Skeletal muscle satellite cell (primary cell): Measurements from ENCODE around the gene SMIM23.

ENCODE experiments used
- H3K27me3 ChIP-seq: 2 replicates; pipeline ENCODE4 v1.7.0; 2013; ENCODE audit warnings: low read length; ENCODE audit not compliant: control insufficient read depth, insufficient read depth
- H3K36me3 ChIP-seq: 2 replicates; pipeline ENCODE4 v1.7.0; 2013; ENCODE audit warnings: mild to moderate bottlenecking, control low read depth, low read length; ENCODE audit not compliant: insufficient read depth
- H3K4me1 ChIP-seq: 2 replicates; pipeline ENCODE4 v1.7.0; 2013; ENCODE audit warnings: low read length; ENCODE audit not compliant: control insufficient read depth, insufficient read depth
- H3K4me2 ChIP-seq: 2 replicates; pipeline ENCODE4 v1.7.0; 2013; ENCODE audit warnings: mild to moderate bottlenecking, low read length
- H3K4me3 ChIP-seq: 2 replicates; pipeline ENCODE4 v1.7.0; 2013; ENCODE audit warnings: low read length
- H3K9ac ChIP-seq: 2 replicates; pipeline ENCODE4 v1.7.0; 2013; ENCODE audit warnings: mild to moderate bottlenecking, low read depth, low read length, moderate library complexity
- H3K9me3 ChIP-seq: replicated peaks from 2 replicates; pipeline ENCODE4 v1.7.0; 2013; ENCODE audit warnings: mild to moderate bottlenecking, control low read depth, low read length

The SMIM23 gene

DNA sequence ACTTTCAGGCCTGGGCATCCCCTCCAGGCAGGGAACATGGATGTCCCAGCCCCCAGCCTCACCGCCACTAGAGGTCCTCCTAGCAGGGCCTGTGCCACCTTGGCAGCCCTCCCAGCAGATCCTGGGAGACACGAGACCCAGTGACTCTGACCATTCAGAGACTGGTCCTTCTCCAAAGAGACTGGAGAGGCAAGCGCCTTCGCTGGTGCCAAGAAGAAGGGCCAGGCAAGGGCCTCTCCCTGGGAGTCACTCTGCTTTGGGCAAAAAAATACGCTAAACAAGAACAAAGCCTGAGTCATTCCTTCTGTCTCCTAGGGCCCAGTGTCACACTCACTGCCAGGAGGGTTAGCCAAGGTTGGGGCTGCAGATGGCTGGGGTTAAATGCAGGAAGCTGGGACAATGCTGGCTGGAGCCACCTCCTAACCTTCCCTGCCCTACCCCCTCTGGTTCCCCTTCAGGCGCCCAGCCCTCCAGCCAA lies 35.3 kb upstream of the SMIM23 start:
- Histone ChIP-seq H3K9me3 (no peaks in the 10 kb centered on the region), H3K4me1 (no peaks in the 10 kb centered on the region), H3K4me2 (no peak overlapping the region), H3K9ac (no peak overlapping the region), H3K4me3 (no peak overlapping the region), H3K27me3 (peaks cover under 1% of the 10 kb centered on the region), H3K36me3 (no peaks in the 10 kb centered on the region)

DNA sequence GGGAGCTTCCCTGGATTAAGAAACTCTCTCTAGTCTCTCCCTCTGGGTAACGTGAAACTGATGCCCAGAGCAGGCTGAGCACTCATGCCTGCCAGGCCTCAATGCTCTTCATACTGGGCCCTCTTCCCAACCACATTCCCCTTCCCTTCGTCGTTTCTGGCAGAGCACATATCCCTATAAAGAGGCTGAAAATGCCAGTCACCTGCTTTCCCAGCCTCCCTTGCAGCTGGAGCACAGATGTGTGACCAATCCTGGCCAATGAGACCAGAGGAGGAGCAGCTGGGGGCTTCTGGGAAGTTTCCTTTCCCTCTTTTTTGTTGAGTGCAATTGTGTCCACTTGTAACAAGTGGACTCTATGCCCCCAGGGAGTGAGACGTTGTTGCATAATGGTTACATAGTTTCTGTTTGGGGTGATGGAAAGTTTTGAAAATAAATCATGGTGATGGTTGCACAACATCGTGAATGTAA lies 30.2 kb upstream of the SMIM23 start:
- Histone ChIP-seq H3K4me2 (no peak overlapping the region), H3K4me1 (peaks cover 6% of the 10 kb centered on the region), H3K27me3 (no peaks in the 10 kb centered on the region), H3K9ac (no peak overlapping the region), H3K36me3 (no peaks in the 10 kb centered on the region), H3K9me3 (no peaks in the 10 kb centered on the region), H3K4me3 (no peak overlapping the region)

DNA sequence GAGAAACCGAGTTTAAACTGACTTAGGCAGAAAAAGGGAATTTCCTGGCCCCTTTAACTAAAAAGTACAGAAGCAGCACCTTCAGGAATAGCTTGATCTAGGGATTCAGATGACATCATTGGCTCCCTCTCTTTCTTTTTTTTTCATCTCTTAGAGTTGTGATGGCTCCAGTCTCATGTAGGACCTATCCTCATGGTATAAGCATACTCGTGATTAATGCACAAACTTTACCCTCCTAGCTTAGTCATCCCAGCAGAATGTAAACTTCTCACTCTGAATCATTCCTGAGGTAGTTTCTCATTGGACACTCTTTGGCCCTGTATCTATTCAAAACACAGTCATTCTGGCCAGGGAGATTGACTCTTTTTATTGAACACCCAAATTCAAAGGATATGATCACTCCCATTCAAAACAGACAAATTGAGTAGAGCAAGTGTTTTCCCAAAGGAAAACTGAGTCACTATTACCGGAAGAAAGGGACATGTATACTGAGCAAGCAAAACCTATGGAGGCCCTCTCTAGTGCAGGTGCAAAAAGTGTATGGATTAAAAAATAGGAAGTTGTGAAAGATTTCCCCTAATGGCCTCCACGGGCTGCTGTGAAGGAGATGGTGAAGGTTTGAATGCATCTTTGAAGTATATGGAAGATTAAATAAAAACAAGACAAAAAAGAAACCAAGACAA lies 27.6 kb upstream of the SMIM23 start:
- Histone ChIP-seq H3K9me3 (no peaks in the 10 kb centered on the region), H3K4me1 (peaks cover 6% of the 10 kb centered on the region), H3K4me2 (no peak overlapping the region), H3K36me3 (no peaks in the 10 kb centered on the region), H3K9ac (no peak overlapping the region), H3K4me3 (no peak overlapping the region), H3K27me3 (peaks cover 4% of the 10 kb centered on the region)

DNA sequence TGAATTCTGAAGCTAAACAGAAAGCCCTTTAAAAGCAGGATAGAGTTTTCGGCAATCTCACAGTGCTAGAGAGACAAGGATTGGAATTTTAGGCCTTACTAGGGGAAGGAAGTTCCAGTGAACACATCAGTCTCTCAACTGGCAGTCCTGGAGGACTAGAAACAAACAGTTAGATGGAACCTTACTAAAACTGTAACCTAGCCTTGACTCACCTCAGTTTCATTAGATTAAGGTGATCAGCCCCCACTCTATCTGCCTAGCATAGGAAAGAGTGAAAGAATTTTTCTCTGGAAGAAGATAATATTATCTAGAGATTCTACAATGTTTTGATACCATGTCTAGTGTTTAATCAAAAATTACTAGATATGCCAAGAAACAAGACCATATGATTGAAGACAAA lies 25.8 kb upstream of the SMIM23 start:
- Histone ChIP-seq H3K9me3 (no peaks in the 10 kb centered on the region), H3K4me3 (no peak overlapping the region), H3K4me2 (no peak overlapping the region), H3K36me3 (no peaks in the 10 kb centered on the region), H3K9ac (no peak overlapping the region), H3K27me3 (peaks cover 8% of the 10 kb centered on the region), H3K4me1 (peaks cover 6% of the 10 kb centered on the region)

DNA sequence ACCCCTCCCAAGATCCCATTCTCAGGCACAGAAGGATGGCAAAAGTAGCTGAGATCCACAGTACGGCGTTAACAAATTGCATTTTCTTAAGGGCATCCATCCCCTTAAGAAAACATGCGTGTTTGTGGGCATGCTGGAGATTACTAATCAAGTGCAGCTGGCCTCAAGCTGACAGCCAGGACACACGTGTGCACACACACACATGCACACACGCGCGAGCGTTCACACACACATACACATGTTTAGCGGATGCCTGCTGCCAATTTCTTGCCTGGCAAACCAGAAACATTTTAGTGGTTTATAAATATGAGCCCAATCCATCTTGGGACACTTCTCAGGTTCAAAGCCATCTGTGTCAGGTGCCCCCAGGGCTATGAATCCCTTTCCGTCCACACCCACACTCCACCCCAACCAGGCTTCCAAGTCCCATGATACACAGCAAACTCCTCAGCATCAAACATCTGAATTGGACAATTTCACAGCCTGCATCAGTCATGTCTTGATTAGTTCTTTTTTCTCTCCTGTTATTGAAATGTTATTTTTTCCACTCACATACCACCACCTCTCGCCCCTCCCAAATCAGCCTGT lies 23.5 kb upstream of the SMIM23 start:
- no peak overlapping the region for H3K4me2 ChIP-seq
- no peak overlapping the region for H3K9ac ChIP-seq
- no peak overlapping the region for H3K4me3 ChIP-seq
- peaks cover 6% of the 10 kb centered on the region for H3K4me1 ChIP-seq
- H3K9me3 ChIP-seq, result no peaks in the 10 kb centered on the region
- H3K27me3 ChIP-seq, result peaks cover 20% of the 10 kb centered on the region
- H3K36me3 ChIP-seq, result no peaks in the 10 kb centered on the region

DNA sequence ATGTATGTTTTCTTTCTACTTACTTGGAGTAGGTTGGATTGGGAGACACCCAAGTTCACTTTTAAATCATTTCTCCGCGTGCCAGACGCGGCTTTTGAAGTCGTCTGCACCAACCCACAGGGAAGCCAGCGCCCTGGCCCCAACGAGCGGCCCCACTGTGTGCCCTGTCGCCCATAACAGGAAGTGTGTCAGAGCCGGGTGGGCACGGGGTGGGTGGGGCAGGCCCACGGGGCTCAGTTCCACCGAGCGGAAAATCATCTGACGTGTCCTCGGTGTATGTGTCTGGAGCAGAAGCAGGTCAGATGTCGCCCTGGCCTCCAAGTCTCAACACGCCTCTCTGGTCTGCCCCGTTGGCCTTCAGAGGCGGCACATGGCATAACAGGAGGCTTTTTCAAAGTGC lies 22.7 kb upstream of the SMIM23 start:
- peaks cover 6% of the 10 kb centered on the region for H3K4me1 ChIP-seq
- H3K4me3 ChIP-seq, result no peak overlapping the region
- no peak overlapping the region for H3K4me2 ChIP-seq
- no peak overlapping the region for H3K9ac ChIP-seq
- no peaks in the 10 kb centered on the region for H3K9me3 ChIP-seq
- H3K27me3 ChIP-seq, result peaks cover 20% of the 10 kb centered on the region
- no peaks in the 10 kb centered on the region for H3K36me3 ChIP-seq

DNA sequence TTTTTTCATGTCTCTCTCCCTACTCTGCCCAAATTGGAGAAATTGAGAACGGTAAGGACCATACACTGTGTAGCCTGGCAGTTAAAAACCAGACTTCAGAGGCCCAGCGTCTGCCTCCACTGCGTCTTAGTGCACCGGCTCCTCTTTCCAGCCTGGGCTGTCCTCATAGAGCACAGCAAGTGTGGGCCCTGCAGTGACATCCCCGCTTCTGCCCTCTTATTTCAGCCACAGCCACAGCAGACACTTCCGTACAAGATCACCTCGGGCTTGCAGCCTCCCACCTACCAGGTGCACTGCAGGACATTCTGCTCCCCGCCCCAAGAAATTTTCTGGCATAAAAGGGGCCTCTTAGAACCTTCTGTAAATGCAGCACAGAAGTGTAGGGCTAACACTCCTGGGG lies 21.4 kb upstream of the SMIM23 start:
- peaks cover 20% of the 10 kb centered on the region for H3K27me3 ChIP-seq
- no peak overlapping the region for H3K4me2 ChIP-seq
- H3K9me3 ChIP-seq, result no peaks in the 10 kb centered on the region
- H3K4me1 ChIP-seq, result no peaks in the 10 kb centered on the region
- H3K36me3 ChIP-seq, result no peaks in the 10 kb centered on the region
- no peak overlapping the region for H3K9ac ChIP-seq
- H3K4me3 ChIP-seq, result no peak overlapping the region

DNA sequence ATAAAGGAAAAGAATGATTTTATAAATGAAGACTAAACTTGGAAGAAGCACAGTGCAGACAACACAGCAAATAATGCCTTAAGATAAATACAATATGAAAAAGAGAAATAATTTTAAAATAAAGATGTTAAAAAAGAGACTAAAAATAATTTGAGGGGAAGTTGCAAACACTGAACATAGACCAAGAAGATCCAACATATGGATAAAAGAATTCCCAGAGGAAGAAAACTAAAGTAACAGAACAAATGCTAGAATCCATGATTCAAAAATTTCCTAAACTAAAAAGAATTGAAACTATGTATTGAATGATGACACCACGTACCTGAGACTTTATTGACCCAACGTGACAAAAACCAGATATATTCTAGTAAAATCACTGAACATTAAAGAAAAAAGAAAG lies 18.7 kb upstream of the SMIM23 start:
- peaks cover 23% of the 10 kb centered on the region for H3K27me3 ChIP-seq
- no peak overlapping the region for H3K4me3 ChIP-seq
- no peaks in the 10 kb centered on the region for H3K36me3 ChIP-seq
- no peaks in the 10 kb centered on the region for H3K9me3 ChIP-seq
- no peaks in the 10 kb centered on the region for H3K4me1 ChIP-seq
- H3K9ac ChIP-seq, result no peak overlapping the region
- H3K4me2 ChIP-seq, result no peak overlapping the region

DNA sequence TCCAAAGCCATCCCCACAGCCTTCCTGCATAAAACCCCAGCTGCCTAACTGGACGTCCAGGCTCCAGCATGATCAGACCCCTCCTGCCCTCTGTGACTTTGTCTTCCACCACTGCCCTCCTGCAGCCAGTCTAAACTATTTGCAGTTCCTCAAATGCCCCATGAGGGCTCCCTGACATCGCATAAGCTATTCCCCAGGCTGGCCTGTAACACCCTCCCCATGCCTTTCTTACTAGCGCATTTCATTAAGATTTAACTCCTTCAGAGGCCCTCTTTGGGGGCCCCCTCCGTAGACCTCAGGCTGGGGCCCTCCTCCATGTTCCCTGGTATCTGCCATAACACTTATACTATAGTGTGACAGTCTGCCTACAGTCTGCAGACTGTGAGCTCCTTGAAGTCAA lies 15.5 kb upstream of the SMIM23 start:
- Histone ChIP-seq H3K4me3 (no peak overlapping the region), H3K36me3 (no peaks in the 10 kb centered on the region), H3K27me3 (peaks cover 24% of the 10 kb centered on the region), H3K4me1 (no peaks in the 10 kb centered on the region), H3K9me3 (no peaks in the 10 kb centered on the region), H3K9ac (no peak overlapping the region), H3K4me2 (no peak overlapping the region)

DNA sequence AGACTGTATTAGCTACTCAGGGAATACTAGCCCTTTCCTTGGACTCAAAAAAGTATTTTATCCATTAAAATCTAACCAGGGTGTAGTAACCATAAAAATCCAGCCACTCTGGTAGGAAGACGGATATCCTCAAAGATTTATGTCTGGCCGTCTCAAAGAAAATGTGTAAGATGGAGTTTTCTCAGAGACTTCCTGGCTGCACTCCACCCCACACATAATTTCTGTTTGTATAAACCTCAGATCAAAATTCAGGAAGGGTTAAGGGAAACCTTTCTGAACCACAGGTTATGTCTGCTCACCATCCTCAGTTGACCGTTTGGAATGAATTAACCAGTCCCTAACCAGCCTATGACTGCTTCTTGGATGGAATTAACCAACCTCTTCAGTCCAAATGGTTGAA lies 13.8 kb upstream of the SMIM23 start:
- Histone ChIP-seq H3K4me2 (no peak overlapping the region), H3K9ac (no peak overlapping the region), H3K4me1 (no peaks in the 10 kb centered on the region), H3K9me3 (no peaks in the 10 kb centered on the region), H3K4me3 (no peak overlapping the region), H3K27me3 (peaks cover 16% of the 10 kb centered on the region), H3K36me3 (no peaks in the 10 kb centered on the region)

DNA sequence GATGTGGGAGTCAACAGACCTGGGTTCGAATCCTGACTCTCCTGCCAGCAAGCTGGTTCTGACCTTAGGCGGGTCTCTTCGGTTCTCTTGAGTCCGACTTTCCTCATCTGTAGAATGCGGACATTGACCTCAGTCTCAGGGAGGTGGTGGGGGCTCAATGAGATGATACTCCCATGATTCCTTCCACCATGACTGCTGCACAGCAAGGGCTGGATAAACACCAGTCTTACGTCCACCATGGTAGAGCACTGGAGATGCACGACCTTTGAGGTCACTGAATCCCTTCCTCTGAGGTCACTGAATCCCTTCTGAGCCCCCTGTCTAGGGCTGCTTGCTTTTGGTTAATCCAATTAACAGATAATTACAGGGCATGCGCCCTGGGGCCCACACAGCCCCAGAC lies 12.5 kb upstream of the SMIM23 start:
- H3K4me1 ChIP-seq, result no peaks in the 10 kb centered on the region
- H3K27me3 ChIP-seq, result peaks cover 22% of the 10 kb centered on the region
- no peak overlapping the region for H3K4me2 ChIP-seq
- no peaks in the 10 kb centered on the region for H3K36me3 ChIP-seq
- no peaks in the 10 kb centered on the region for H3K9me3 ChIP-seq
- H3K4me3 ChIP-seq, result no peak overlapping the region
- no peak overlapping the region for H3K9ac ChIP-seq

DNA sequence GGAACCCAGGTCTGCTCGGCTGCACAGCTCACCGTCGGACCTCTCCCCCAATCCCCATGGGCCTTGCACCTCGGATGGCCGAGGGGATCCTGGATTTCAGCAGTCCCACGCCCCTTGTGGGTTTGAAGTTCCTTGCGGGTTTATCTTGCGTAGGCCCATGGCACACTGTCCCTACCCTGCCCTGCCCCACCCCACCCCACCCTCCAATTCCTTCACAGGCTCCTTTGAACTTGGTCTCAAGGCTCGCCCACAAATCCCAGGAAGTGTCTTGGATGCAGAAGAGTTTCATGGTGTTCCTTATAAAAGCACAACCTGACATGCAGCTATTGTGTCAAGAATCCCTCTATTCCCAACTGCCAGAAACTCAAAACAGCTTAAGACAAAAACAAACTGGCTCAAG lies 11.2 kb upstream of the SMIM23 start:
- Histone ChIP-seq H3K4me2 (no peak overlapping the region), H3K4me1 (no peaks in the 10 kb centered on the region), H3K27me3 (peaks cover 32% of the 10 kb centered on the region), H3K9ac (no peak overlapping the region), H3K36me3 (no peaks in the 10 kb centered on the region), H3K9me3 (no peaks in the 10 kb centered on the region), H3K4me3 (no peak overlapping the region)
